Cardiac fibroblast (primary cell): ENCODE measurements around the gene EPS8L1.

Experiments
- DNase-seq, 2 donors: peaks; one replicate each; pipeline versions ENCODE4 v3.0.0 to v3.0.0-alpha.2; 2010; ENCODE audit warnings: low read depth in 2 of 2
- H3K4me3 ChIP-seq, 2 donors: replicated peaks in 1 of 2; 1 replicate in 1 of 2; 2 replicates in 1 of 2; pipeline ENCODE4 v1.5.1; 2011; ENCODE audit warnings: low read depth in 2 of 2, low read length in 2 of 2, mild to moderate bottlenecking in 2 of 2, moderate library complexity in 1 of 2
- CTCF ChIP-seq: IDR thresholded peaks from one replicate; pipeline ENCODE4 v1.5.1; 2011; ENCODE audit warnings: low read depth, mild to moderate bottlenecking, low read length, inconsistent platforms

The EPS8L1 gene

GRCh38 chr19:55071913-55072312, 3.8 kb upstream of the EPS8L1 start:
- no peak for TF ChIP-seq CTCF

DNA sequence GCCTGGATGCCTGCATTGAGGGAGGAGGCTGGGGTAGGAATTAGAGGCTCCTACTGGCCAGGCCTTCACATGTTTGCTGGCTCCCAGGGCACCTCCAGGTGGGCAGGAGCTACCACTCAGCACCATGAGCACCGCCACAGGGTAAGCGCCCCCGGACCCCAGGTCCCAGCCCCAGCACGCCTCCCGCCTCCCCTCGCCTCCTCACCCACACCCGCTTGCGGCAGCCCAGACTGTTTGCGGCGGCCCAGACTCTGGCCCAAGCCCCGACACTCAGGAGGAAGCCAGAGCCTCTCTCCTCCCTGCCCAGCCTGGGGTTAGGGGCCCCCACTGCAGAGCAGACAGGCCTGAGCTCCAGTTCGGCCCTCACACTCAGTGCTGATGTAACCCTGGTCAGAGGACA, 652 bp downstream of the EPS8L1 start:
- TF ChIP-seq CTCF = no peak
- no peak for DNase-seq
- no peak overlapping the region for H3K4me3 ChIP-seq

More at GRCh38 chr19:55071913-55072312, 3.8 kb upstream of the EPS8L1 start:
- no peak overlapping the region for H3K4me3 ChIP-seq
- DNase-seq = no peak

DNA sequence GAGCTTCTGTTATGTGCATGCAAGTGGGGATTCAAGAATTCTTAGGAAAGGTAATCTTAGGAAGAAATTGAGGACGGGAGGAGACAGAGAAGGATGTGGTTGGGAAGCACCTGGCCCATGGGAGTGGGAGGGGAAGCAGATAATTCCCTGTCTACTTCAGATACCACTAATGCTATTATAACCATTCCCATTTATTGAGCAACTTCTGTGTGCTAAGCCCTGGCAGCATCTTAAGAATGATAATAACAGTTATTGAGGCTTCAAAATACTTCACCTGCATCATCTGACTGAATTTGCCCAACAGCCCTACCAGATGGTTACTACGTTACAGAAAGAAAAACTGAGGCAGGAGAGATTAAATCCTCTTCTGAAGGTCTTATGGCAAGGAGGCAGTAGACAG, 1.4 kb downstream of the EPS8L1 start:
- no peak for DNase-seq
- no peak overlapping the region for H3K4me3 ChIP-seq
- TF ChIP-seq CTCF = no peak

DNA sequence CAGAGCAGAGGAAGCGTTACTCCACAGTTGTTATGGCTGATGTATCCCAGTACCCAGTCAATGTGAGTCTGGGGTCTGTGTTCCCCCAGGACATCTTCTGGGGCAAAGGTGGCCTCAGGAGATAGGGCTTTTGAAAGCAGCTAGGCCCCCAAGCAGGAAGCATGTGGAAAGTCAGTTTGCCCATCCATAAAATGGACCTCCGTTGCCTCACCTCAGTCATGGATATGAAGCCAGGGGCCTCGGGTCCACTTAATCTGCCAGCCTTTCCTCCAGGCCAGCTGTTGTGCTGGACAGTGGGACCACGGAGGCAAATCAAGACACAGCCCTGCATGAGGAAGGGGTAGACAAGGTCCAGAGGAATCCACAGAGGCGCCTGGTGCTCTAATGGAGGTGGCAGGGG, 3.3 kb downstream of the EPS8L1 start:
- DNase-seq = no peak
- TF ChIP-seq CTCF = no peak
- H3K4me3 ChIP-seq = no peak overlapping the region

GRCh38 chr19:55079400-55080038, 3.9 kb downstream of the EPS8L1 start:
- no peak for DNase-seq
- H3K4me3 ChIP-seq = no peak overlapping the region
- TF ChIP-seq CTCF = no peak

DNA sequence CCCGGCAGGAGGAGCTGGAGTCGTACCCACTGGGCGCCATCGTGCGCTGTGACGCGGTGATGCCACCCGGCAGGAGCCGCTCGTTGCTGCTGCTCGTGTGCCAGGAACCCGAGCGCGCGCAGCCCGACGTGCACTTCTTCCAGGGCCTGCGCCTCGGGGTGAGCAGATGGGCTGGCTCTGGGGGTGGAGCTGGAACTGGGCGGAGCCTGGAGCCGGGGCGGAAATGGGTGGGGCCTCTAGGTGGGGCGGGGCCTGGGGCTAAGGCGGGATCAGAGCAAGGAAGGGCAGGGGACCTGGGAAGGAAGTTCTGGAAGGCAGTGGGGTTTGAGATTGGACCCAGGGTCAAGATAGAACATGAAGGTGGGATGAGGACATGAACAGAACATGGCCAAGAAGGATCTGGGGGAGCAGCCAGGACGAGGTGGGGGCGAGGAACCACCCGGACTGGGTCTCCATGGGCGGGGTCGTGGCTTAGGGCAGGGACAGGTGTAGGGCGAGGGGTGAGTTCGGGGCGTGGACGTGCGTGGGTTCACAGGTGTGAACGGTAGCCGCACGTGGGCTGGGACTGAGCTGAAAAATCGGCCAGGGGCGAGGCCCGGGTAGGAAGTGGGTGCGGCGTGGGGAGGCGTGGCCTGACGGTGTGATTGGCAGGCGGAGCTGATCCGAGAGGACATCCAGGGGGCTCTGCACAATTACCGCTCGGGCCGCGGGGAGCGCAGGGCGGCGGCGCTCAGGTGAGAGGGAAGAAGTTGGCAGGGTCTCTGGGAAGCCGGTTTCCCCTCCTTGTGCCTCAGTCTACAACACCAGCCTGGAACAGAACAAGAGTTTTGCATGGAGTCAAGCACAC, 4.7 kb downstream of the EPS8L1 start:
- TF ChIP-seq CTCF = no peak
- DNase-seq = peak; percentile 64 to 72
- H3K4me3 ChIP-seq = peak overlapping the region; percentile 42 to 56
